GM23338 (cell line): ENCODE measurements around the gene FAM162A. TPM values are rescaled to one million over a fixed set of nuclear protein-coding genes. Genes with fewer than 3 reads are reported as not detected.

Experiments
- ATAC-seq: fragments of 200-7000 bp; cut with Tn5 transposase; 3 replicates; pipeline ENCODE4 v1.9.1; 2020
- DNase-seq: peaks from one replicate; pipeline ENCODE4 v3.0.0-alpha.2; 2015; ENCODE audit warnings: low spot score
- H2AFZ ChIP-seq: fragments of 200-600 bp; sonication (generic); 2 replicates; pipeline ENCODE4 v1.8.0; 2016; ENCODE audit warnings: antibody characterized with exemption, mild to moderate bottlenecking, moderate library complexity
- H3F3A ChIP-seq: fragments of 200-600 bp; sonication (generic); replicated peaks from 2 replicates; pipeline ENCODE4 v1.8.0; 2017; ENCODE audit warnings: antibody characterized with exemption, mixed run types, low read depth
- H3K27ac ChIP-seq: fragments of 200-600 bp; sonication (generic); 2 replicates; pipeline ENCODE4 v1.6.1; 2016; ENCODE audit warnings: low read depth
- H3K27me3 ChIP-seq: fragments of 200-600 bp; sonication (generic); 2 replicates; pipeline ENCODE4 v1.8.0; 2016; ENCODE audit warnings: mild to moderate bottlenecking, mixed run types, moderate library complexity; ENCODE audit not compliant: insufficient read depth
- H3K36me3 ChIP-seq: fragments of 200-600 bp; sonication (generic); 2 replicates; pipeline ENCODE4 v1.8.0; 2016; ENCODE audit warnings: mild to moderate bottlenecking; ENCODE audit not compliant: insufficient read depth
- H3K4me1 ChIP-seq: fragments of 200-600 bp; sonication (generic); 2 replicates; pipeline ENCODE4 v1.8.0; 2016; ENCODE audit warnings: mild to moderate bottlenecking, moderate library complexity; ENCODE audit not compliant: insufficient read depth
- H3K4me2 ChIP-seq: fragments of 200-600 bp; sonication (generic); 2 replicates; pipeline ENCODE4 v1.7.1; 2017; ENCODE audit warnings: mixed run types
- H3K4me3 ChIP-seq: fragments of 200-600 bp; sonication (generic); 2 replicates; pipeline ENCODE4 v1.6.1; 2016; ENCODE audit warnings: mixed run types
- H3K79me2 ChIP-seq: fragments of 200-600 bp; sonication (generic); replicated peaks from 2 replicates; pipeline ENCODE4 v1.8.0; 2017; ENCODE audit warnings: mild to moderate bottlenecking; ENCODE audit not compliant: insufficient read depth
- H3K9me2 ChIP-seq: fragments of 200-600 bp; sonication (generic); 2 replicates; pipeline ENCODE4 v1.8.0; 2017; ENCODE audit not compliant: insufficient read depth
- H4K20me1 ChIP-seq: fragments of 200-600 bp; sonication (generic); replicated peaks from 2 replicates; pipeline ENCODE4 v1.8.0; 2017; ENCODE audit warnings: mild to moderate bottlenecking; ENCODE audit not compliant: insufficient read depth
- H3K27ac Mint-ChIP-seq: 2 replicates; pipeline ENCODE4 v1.8.0; 2020; ENCODE audit warnings: inconsistent platforms, mild to moderate bottlenecking, moderate library complexity, mixed read lengths
- H3K27me3 Mint-ChIP-seq: 3 replicates; pipeline ENCODE4 v1.8.0; 2022; ENCODE audit warnings: low read depth, mild to moderate bottlenecking, moderate library complexity, mixed read lengths, inconsistent platforms; ENCODE audit not compliant: insufficient read depth, poor library complexity
- H3K36me3 Mint-ChIP-seq: 3 replicates; pipeline ENCODE4 v1.8.0; 2021; ENCODE audit warnings: low read depth, mild to moderate bottlenecking, inconsistent platforms, moderate library complexity, mixed read lengths
- H3K4me1 Mint-ChIP-seq: 3 replicates; pipeline ENCODE4 v1.8.0; 2020; ENCODE audit warnings: mild to moderate bottlenecking, inconsistent platforms, mixed read lengths
- H3K4me3 Mint-ChIP-seq: 3 replicates; pipeline ENCODE4 v1.8.0; 2021; ENCODE audit warnings: moderate library complexity, mild to moderate bottlenecking, inconsistent platforms, mixed read lengths
- H3K9me3 Mint-ChIP-seq: 3 replicates; pipeline ENCODE4 v1.8.0; 2020; ENCODE audit warnings: moderate library complexity, mild to moderate bottlenecking, inconsistent platforms, mixed read lengths
- CREB1 ChIP-seq: fragments of 250-450 bp; sonication (Bioruptor Pico); IDR thresholded peaks from 2 replicates; pipeline ENCODE4 v1.5.0; 2020; ENCODE audit warnings: low read depth, mild to moderate bottlenecking, moderate library complexity
- EZH2 ChIP-seq: fragments of 200-600 bp; sonication (generic); IDR thresholded peaks from one replicate; pipeline ENCODE4 v1.8.0; 2017; ENCODE audit warnings: antibody characterized with exemption, mild to moderate bottlenecking, low read depth; ENCODE audit not compliant: unreplicated experiment
- EZH2phosphoT487 ChIP-seq: fragments of 200-600 bp; sonication (generic); IDR thresholded peaks from one replicate; pipeline ENCODE4 v1.8.1; 2018; ENCODE audit warnings: antibody characterized with exemption; ENCODE audit not compliant: unreplicated experiment
- JUNB ChIP-seq: IDR thresholded peaks from one replicate; pipeline ENCODE4 v1.6.1; 2016; ENCODE audit warnings: antibody characterized with exemption; ENCODE audit not compliant: unreplicated experiment
- NANOG ChIP-seq: IDR thresholded peaks from 2 replicates; pipeline ENCODE4 v1.6.1; 2016; ENCODE audit warnings: antibody characterized with exemption, borderline replicate concordance
- POLR2AphosphoS5 ChIP-seq: IDR thresholded peaks from 2 replicates; pipeline ENCODE4 v1.6.1; 2016; ENCODE audit warnings: antibody characterized with exemption, low read depth
- STAT1 ChIP-seq: IDR thresholded peaks from one replicate; pipeline ENCODE4 v1.6.1; 2016; ENCODE audit warnings: antibody characterized with exemption; ENCODE audit not compliant: unreplicated experiment
- ZNF114 ChIP-seq: fragments of 250-450 bp; sonication (Bioruptor Pico); IDR thresholded peaks from 2 replicates; pipeline ENCODE4 v1.5.0; 2020; ENCODE audit warnings: mild to moderate bottlenecking, moderate library complexity
- ZNF331 ChIP-seq: fragments of 250-450 bp; sonication (Bioruptor Pico); IDR thresholded peaks from 2 replicates; pipeline ENCODE4 v1.5.0; 2020; ENCODE audit warnings: low read depth, mild to moderate bottlenecking, moderate library complexity
- polyA plus RNA-seq: library from polyadenylated mRNA; unstranded; fragments of >200 nt; fragmentation: Nextera tagmentation; extraction: Ambion mirVana; gene quantifications from 2 replicates; pipeline ENCODE4 v1.2.1, GENCODE V29; 2016
- total RNA-seq: library from RNA; depleted of rRNA; stranded (reverse); fragments of >200 nt; shearing (Covaris generic); gene quantifications from 2 replicates; pipeline ENCODE4 v1.2.3, GENCODE V29; 2014
- TF ChIP-seq, protein P1 (sequence below): IDR thresholded peaks from 2 replicates; pipeline ENCODE4 v1.6.1; 2016; ENCODE audit warnings: antibody characterized with exemption
- TF ChIP-seq, protein P2 (sequence below): IDR thresholded peaks from one replicate; pipeline ENCODE4 v1.6.1; 2018; ENCODE audit warnings: antibody characterized with exemption; ENCODE audit not compliant: unreplicated experiment
- TF ChIP-seq, protein P3 (sequence below): fragments of 250-450 bp; sonication (Bioruptor Pico); IDR thresholded peaks from 2 replicates; pipeline ENCODE4 v1.5.0; 2020; ENCODE audit warnings: mild to moderate bottlenecking, moderate library complexity
- TF ChIP-seq, protein P4 (sequence below), 2 experiments: fragments of 200-600 bp in 1 of 2; sonication (generic) in 1 of 2; conservative IDR thresholded peaks; 2 replicates each; pipeline versions ENCODE4 v1.5.1 to v1.6.1; 2016 to 2017; ENCODE audit warnings: antibody characterized with exemption in 2 of 2, low read depth in 2 of 2, mild to moderate bottlenecking in 2 of 2, moderate library complexity in 1 of 2

Gene FAM162A
- total and polyA plus RNA-seq, 2 experiments from 2014 or later, result 35.9 to 234 TPM

DNA sequence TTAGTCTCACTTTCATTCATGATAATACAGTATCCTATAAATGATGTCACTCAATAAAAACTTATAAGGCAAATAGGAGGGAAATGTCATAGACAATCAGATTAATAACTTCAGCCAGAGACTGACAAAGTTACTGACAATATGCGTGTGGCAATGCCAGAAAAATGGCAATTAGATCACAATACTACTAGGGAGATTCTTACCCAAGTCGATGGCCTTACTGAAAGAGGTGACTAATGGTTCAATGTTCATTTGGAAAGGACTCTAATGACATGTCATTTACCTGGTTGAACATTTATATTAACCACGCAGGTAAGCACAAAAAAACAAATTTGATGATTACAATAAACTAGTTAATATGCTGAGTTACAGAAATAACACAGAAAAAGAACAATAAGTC lies 77.8 kb downstream of the FAM162A start:
- H3K9me2 ChIP-seq, result no peaks in the 10 kb centered on the region
- Mint-ChIP-seq H3K9me3 (no peaks in the 10 kb centered on the region), H3K27ac (no peak overlapping the region), H3K27me3 (no peaks in the 10 kb centered on the region), H3K4me1 (no peaks in the 10 kb centered on the region), H3K36me3 (peaks cover 52% of the 10 kb centered on the region), H3K4me3 (no peak overlapping the region)
- H3K4me2 ChIP-seq, result no peak overlapping the region
- H3K4me3 ChIP-seq, result no peak overlapping the region
- peaks cover 4% of the 10 kb centered on the region; the same call in 1 of the 2 replicates for H3F3A ChIP-seq
- no peak for ATAC-seq
- no peak for DNase-seq
- H3K27me3 ChIP-seq, result no peaks in the 10 kb centered on the region
- H3K4me1 ChIP-seq, result no peaks in the 10 kb centered on the region
- peaks cover 9% of the 10 kb centered on the region for H3K79me2 ChIP-seq
- H4K20me1 ChIP-seq, result 0 out of 2 replicates have a peak, but pooled peaks cover 3% of the 10 kb centered on the region
- no peak overlapping the region; the same call in 1 of the 2 replicates for H3K27ac ChIP-seq
- H2AFZ ChIP-seq, result no peak overlapping the region
- peaks cover 28% of the 10 kb centered on the region for H3K36me3 ChIP-seq
- TF ChIP-seq, protein P1, sequence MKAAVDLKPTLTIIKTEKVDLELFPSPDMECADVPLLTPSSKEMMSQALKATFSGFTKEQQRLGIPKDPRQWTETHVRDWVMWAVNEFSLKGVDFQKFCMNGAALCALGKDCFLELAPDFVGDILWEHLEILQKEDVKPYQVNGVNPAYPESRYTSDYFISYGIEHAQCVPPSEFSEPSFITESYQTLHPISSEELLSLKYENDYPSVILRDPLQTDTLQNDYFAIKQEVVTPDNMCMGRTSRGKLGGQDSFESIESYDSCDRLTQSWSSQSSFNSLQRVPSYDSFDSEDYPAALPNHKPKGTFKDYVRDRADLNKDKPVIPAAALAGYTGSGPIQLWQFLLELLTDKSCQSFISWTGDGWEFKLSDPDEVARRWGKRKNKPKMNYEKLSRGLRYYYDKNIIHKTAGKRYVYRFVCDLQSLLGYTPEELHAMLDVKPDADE, result no peak
- TF ChIP-seq, protein P2, sequence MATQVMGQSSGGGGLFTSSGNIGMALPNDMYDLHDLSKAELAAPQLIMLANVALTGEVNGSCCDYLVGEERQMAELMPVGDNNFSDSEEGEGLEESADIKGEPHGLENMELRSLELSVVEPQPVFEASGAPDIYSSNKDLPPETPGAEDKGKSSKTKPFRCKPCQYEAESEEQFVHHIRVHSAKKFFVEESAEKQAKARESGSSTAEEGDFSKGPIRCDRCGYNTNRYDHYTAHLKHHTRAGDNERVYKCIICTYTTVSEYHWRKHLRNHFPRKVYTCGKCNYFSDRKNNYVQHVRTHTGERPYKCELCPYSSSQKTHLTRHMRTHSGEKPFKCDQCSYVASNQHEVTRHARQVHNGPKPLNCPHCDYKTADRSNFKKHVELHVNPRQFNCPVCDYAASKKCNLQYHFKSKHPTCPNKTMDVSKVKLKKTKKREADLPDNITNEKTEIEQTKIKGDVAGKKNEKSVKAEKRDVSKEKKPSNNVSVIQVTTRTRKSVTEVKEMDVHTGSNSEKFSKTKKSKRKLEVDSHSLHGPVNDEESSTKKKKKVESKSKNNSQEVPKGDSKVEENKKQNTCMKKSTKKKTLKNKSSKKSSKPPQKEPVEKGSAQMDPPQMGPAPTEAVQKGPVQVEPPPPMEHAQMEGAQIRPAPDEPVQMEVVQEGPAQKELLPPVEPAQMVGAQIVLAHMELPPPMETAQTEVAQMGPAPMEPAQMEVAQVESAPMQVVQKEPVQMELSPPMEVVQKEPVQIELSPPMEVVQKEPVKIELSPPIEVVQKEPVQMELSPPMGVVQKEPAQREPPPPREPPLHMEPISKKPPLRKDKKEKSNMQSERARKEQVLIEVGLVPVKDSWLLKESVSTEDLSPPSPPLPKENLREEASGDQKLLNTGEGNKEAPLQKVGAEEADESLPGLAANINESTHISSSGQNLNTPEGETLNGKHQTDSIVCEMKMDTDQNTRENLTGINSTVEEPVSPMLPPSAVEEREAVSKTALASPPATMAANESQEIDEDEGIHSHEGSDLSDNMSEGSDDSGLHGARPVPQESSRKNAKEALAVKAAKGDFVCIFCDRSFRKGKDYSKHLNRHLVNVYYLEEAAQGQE, result no peak
- no peak for TF ChIP-seq ZNF114 (CRISPR knock-in tag)
- TF ChIP-seq EZH2, result no peak
- no peak for TF ChIP-seq ZNF331 (CRISPR knock-in tag)
- no peak for TF ChIP-seq EZH2phosphoT487
- TF ChIP-seq, protein P3, sequence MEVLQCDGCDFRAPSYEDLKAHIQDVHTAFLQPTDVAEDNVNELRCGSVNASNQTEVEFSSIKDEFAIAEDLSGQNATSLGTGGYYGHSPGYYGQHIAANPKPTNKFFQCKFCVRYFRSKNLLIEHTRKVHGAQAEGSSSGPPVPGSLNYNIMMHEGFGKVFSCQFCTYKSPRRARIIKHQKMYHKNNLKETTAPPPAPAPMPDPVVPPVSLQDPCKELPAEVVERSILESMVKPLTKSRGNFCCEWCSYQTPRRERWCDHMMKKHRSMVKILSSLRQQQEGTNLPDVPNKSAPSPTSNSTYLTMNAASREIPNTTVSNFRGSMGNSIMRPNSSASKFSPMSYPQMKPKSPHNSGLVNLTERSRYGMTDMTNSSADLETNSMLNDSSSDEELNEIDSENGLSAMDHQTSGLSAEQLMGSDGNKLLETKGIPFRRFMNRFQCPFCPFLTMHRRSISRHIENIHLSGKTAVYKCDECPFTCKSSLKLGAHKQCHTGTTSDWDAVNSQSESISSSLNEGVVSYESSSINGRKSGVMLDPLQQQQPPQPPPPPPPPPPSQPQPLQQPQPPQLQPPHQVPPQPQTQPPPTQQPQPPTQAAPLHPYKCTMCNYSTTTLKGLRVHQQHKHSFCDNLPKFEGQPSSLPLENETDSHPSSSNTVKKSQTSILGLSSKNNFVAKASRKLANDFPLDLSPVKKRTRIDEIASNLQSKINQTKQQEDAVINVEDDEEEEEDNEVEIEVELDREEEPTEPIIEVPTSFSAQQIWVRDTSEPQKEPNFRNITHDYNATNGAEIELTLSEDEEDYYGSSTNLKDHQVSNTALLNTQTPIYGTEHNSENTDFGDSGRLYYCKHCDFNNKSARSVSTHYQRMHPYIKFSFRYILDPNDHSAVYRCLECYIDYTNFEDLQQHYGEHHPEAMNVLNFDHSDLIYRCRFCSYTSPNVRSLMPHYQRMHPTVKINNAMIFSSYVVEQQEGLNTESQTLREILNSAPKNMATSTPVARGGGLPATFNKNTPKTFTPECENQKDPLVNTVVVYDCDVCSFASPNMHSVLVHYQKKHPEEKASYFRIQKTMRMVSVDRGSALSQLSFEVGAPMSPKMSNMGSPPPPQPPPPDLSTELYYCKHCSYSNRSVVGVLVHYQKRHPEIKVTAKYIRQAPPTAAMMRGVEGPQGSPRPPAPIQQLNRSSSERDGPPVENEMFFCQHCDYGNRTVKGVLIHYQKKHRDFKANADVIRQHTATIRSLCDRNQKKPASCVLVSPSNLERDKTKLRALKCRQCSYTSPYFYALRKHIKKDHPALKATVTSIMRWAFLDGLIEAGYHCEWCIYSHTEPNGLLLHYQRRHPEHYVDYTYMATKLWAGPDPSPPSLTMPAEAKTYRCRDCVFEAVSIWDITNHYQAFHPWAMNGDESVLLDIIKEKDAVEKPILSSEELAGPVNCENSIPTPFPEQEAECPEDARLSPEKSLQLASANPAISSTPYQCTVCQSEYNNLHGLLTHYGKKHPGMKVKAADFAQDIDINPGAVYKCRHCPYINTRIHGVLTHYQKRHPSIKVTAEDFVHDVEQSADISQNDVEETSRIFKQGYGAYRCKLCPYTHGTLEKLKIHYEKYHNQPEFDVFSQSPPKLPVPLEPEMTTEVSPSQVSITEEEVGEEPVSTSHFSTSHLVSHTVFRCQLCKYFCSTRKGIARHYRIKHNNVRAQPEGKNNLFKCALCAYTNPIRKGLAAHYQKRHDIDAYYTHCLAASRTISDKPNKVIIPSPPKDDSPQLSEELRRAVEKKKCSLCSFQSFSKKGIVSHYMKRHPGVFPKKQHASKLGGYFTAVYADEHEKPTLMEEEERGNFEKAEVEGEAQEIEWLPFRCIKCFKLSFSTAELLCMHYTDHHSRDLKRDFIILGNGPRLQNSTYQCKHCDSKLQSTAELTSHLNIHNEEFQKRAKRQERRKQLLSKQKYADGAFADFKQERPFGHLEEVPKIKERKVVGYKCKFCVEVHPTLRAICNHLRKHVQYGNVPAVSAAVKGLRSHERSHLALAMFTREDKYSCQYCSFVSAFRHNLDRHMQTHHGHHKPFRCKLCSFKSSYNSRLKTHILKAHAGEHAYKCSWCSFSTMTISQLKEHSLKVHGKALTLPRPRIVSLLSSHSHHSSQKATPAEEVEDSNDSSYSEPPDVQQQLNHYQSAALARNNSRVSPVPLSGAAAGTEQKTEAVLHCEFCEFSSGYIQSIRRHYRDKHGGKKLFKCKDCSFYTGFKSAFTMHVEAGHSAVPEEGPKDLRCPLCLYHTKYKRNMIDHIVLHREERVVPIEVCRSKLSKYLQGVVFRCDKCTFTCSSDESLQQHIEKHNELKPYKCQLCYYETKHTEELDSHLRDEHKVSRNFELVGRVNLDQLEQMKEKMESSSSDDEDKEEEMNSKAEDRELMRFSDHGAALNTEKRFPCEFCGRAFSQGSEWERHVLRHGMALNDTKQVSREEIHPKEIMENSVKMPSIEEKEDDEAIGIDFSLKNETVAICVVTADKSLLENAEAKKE (CRISPR knock-in tag), result no peak
- TF ChIP-seq STAT1, result no peak
- TF ChIP-seq, protein P4, sequence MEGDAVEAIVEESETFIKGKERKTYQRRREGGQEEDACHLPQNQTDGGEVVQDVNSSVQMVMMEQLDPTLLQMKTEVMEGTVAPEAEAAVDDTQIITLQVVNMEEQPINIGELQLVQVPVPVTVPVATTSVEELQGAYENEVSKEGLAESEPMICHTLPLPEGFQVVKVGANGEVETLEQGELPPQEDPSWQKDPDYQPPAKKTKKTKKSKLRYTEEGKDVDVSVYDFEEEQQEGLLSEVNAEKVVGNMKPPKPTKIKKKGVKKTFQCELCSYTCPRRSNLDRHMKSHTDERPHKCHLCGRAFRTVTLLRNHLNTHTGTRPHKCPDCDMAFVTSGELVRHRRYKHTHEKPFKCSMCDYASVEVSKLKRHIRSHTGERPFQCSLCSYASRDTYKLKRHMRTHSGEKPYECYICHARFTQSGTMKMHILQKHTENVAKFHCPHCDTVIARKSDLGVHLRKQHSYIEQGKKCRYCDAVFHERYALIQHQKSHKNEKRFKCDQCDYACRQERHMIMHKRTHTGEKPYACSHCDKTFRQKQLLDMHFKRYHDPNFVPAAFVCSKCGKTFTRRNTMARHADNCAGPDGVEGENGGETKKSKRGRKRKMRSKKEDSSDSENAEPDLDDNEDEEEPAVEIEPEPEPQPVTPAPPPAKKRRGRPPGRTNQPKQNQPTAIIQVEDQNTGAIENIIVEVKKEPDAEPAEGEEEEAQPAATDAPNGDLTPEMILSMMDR (conservative IDR thresholded peaks at IDR 0.05; ENCODE audit: low read depth in 2 of 2), result no peak
- no peak for TF ChIP-seq JUNB
- TF ChIP-seq NANOG, result no peak
- TF ChIP-seq CREB1, result no peak
- no peak for TF ChIP-seq POLR2AphosphoS5
